Measurements from ENCODE around the gene TAF13.

GRCh38 chr1:109095631-109096030, 19.8 kb upstream of the TAF13 start:
- TF ChIP-seq SIN3A (IDR thresholded peaks at IDR 0.05; ENCODE audit: borderline replicate concordance, insufficient read depth, low read length) (no peak), POLR2AphosphoS5 (IDR thresholded peaks at IDR 0.05; ENCODE audit: low read depth, low read length) (no peak), TAF1 (IDR thresholded peaks at IDR 0.05; ENCODE audit: borderline replicate concordance, insufficient read depth, low read length) (no peak)
